Mucosa of descending colon (tissue), 3 donors: ENCODE measurements around the gene TSPAN18. TPM values are rescaled to one million over a fixed set of nuclear protein-coding genes. Genes with fewer than 3 reads are reported as not detected.

ENCODE experiments used
- ATAC-seq: fragments of 200-7000 bp; cut with Tn5 transposase; one replicate; pipeline ENCODE4 v1.9.1; 2020; ENCODE audit warnings: mild to moderate bottlenecking, moderate library complexity
- DNase-seq, 3 donors: peaks; one replicate each; pipeline ENCODE4 v3.0.0-alpha.2; 2020
- H3K36me3 ChIP-seq: fragments of 200-600 bp; one replicate; pipeline ENCODE4 v1.8.0; 2021; ENCODE audit warnings: low read depth, mild to moderate bottlenecking
- H3K4me1 ChIP-seq: fragments of 200-600 bp; one replicate; pipeline ENCODE4 v1.8.0; 2021; ENCODE audit warnings: low read depth, mild to moderate bottlenecking
- H3K4me3 ChIP-seq: fragments of 200-600 bp; one replicate; pipeline ENCODE4 v1.8.0; 2021; ENCODE audit warnings: mild to moderate bottlenecking
- H3K9me3 ChIP-seq: fragments of 200-600 bp; one replicate; pipeline ENCODE4 v1.8.0; 2021; ENCODE audit warnings: mild to moderate bottlenecking
- CTCF ChIP-seq: fragments of 200-600 bp; IDR thresholded peaks from one replicate; pipeline ENCODE4 v1.8.0; 2022; ENCODE audit warnings: antibody characterized with exemption, mild to moderate bottlenecking
- intact Hi-C, 2 donors: fragments of 100-400 bp; cut with DNase I in 1 of 2; cut with micrococcal nuclease in 1 of 2; formaldehyde crosslinking; loops; one replicate each; pipeline versions ENCODE4 v1.11.0 to v1.11.1; 2022; cut with DNase I, micrococcal nuclease
- total RNA-seq, 3 donors: library from RNA; stranded (reverse); fragmentation: NEBNext Ultra II Directional in 2 of 3; extraction: Animal tissue kit (Norgen Biotek cat#: 25700) in 2 of 3; gene quantifications; one replicate each; pipeline versions ENCODE4 v1.2.1 to v1.2.4, GENCODE V29; 2021 to 2023
- donor health status: DM: no; HTN: no; CAD: no; lungs with moderate emphysema.
- donor health status: DM: no; HTN: no; CAD: no.
- donor health status: DM: no; HTN: yes; CAD: no.

The TSPAN18 gene
- total RNA-seq, 3 donors from 2014 or later, result 3.6 to 63.2 (median 8.5) TPM

- Histone ChIP-seq H3K9me3 (no peaks in the 10 kb centered on the region), H3K36me3 (no peaks in the 10 kb centered on the region), H3K4me3 (no peak overlapping the region), H3K4me1 (no peaks in the 10 kb centered on the region)
- no peak for TF ChIP-seq CTCF
- intact Hi-C loops, result no loop called here
- no peak for ATAC-seq
- no peak for DNase-seq
These were observed 95.6 kb downstream of the TSPAN18 start for GRCh38 chr11:44822369-44822768.

GRCh38 chr11:44823006-44823405 lies 96.2 kb downstream of the TSPAN18 start:
- ATAC-seq (no peak), DNase-seq (no peak)
- TF ChIP-seq CTCF, result no peak
- Histone ChIP-seq H3K4me3 (no peak overlapping the region), H3K36me3 (no peaks in the 10 kb centered on the region), H3K9me3 (no peaks in the 10 kb centered on the region), H3K4me1 (no peaks in the 10 kb centered on the region)
- intact Hi-C loops, result no loop called here

GRCh38 chr11:44823868-44824267 lies 97.1 kb downstream of the TSPAN18 start:
- ATAC-seq (no peak), DNase-seq (no peak)
- Histone ChIP-seq H3K9me3 (no peaks in the 10 kb centered on the region), H3K4me3 (no peak overlapping the region), H3K36me3 (no peaks in the 10 kb centered on the region), H3K4me1 (no peaks in the 10 kb centered on the region)
- no peak for TF ChIP-seq CTCF
- intact Hi-C loops, result no loop called here

GRCh38 chr11:44824300-44824704 lies 97.5 kb downstream of the TSPAN18 start:
- TF ChIP-seq CTCF, result no peak
- no peak for ATAC-seq
- intact Hi-C loops, result no loop called here
- DNase-seq, result no peak
- no peaks in the 10 kb centered on the region for H3K9me3 ChIP-seq
- no peaks in the 10 kb centered on the region for H3K4me1 ChIP-seq
- no peaks in the 10 kb centered on the region for H3K36me3 ChIP-seq
- no peak overlapping the region for H3K4me3 ChIP-seq

- Histone ChIP-seq H3K9me3 (no peaks in the 10 kb centered on the region), H3K36me3 (no peaks in the 10 kb centered on the region), H3K4me1 (no peaks in the 10 kb centered on the region), H3K4me3 (no peak overlapping the region)
- no peak for TF ChIP-seq CTCF
- ATAC-seq (no peak), DNase-seq (no peak)
- intact Hi-C loops, result no loop called here
These were observed 98.5 kb downstream of the TSPAN18 start for GRCh38 chr11:44825058-44825785.
